GM18907 (cell line): ENCODE measurements around the gene AKNA.

Source experiments
- ATAC-seq: cut with Tn5 transposase; IDR thresholded peaks from one replicate; pipeline ENCODE4 v1.9.1; 2021; ENCODE audit warnings: mild to moderate bottlenecking, moderate library complexity; ENCODE audit not compliant: unreplicated experiment

Gene AKNA

DNA sequence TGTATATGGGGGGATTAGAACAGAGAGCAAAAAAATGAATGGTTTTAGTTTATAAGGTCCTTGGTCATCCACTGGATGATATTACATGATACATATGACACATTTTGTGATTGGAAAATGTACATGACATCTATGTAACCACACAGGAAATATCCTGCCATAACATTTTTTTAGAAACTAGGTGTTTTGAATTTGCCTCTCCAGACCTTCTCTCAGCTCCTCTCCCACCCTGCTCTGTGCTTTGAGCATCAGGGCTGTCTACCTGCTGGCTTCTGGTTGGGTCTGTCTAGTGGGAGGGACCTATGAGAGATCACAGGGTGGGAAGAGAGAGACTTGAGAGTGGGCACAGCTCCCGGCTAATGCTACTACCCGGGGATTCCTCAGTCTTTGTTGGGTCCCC is 24.4 kb downstream of the AKNA start:
- no peak for ATAC-seq

DNA sequence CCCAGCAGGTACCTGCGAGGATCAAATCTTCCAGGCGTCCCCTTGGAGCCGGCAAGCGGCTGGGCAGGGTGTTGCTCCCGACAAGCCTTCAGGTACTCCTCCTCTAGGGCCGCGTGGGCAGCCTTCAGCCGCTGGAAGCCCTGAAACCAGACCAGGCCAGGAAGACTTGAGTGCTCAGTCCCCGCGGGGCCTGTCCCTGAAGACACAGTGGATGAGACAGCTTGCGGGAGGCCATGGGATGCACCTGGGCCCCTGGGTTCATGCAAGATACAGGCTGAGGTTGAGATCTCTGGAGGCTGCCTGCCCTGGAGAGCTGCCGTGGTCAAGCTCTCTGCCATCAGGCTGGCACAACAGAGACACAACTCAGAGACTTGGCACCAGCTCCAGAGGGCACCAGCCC is 25.4 kb downstream of the AKNA start:
- ATAC-seq: no peak

DNA sequence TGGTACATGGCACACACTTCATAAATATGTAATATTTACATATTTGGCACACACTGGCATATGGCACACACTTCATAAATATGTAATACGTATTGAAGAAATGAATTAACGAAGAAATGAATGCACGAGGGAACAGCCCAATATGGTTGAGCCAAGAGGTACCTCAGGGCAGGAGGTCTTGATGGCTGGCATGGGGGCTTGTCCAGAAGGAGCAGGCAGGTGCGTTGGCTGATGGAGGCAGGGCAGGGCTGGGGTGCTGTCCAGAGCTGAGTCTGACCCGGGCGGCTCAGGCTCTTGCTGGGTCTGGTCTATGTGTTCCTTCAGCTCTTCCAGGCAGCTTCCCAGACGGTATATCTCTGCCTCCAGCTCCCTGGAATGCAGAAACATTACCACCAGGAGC is 26.2 kb downstream of the AKNA start:
- ATAC-seq: no peak

DNA sequence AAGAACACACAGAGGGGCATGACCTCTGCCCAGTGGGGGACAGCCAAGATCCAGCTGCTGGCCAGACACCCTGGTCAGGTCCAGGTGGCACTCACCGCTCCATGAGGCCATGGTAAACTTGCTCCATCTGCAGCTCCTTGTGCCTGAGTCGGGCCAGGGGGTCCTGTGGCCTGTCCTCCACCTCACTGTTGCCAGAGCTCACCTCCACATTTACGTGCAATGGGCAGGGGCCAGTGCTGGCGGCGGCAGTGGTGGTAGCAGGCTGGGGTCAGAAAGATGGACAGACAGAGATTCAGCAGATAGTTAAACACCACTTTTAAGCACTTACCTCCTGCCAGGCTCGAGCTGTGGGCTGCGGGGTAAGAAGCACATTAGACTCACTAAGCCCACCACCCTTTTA is 28.0 kb downstream of the AKNA start:
- ATAC-seq: no peak

DNA sequence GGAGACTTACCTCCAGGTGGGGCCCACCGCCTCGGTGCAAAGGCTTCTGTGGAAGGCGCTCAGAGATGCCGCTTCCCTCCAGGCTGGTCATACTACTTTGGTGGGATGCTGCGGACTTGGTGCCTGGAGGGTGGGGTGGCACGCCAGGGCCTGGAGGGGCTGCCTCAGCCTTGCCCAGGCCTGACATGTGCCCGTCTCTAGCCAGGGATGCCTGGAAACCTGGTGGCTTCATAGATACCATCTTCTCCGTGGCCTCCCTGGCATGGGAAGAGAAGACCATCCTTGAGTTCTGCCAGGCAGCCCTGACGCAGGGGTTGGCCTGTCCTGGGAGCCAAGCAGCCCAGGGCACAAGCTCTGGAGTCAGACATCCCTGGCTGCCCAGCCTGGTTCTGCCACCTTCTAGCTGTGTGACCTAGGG is 29.9 kb downstream of the AKNA start:
- no peak for ATAC-seq

DNA sequence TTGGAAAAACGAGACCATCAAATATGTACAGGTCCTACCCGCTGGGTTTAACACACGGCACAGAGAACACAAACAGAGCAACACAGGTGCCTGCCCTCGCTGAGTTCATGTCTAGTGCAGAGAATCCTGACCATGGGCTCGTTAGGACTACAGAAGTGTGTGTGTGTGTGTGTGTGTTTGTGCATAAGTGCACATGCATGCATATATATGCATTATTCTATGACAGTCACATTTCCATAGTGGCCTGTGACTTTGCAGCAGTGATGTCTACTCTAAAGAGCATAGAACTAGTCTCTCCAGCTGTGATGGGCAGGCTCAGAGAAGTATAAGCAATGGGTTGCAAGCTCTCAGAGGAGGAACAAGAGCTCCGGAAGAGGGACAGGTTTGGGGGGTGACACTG is 30.4 kb downstream of the AKNA start:
- no peak for ATAC-seq

DNA sequence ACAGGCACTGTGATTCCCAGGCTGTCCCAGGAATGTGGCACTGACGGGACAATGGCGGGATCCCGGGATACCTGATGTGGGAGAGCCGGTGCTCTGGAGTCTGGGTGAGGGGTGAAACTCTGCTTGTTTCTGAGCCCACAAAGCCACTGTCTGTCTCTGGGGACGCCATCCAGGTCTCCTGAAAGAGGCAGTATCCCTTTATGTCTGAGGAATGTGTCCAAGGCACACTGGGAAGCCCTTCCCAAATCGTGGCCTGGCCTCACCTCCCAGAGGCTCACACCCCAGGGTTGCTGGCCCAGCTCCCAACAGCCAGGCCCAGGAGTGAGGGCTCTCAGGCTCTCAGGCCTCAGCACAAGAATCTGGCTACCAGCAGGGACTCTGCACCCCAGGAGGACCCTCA is 31.0 kb downstream of the AKNA start:
- no peak for ATAC-seq

DNA sequence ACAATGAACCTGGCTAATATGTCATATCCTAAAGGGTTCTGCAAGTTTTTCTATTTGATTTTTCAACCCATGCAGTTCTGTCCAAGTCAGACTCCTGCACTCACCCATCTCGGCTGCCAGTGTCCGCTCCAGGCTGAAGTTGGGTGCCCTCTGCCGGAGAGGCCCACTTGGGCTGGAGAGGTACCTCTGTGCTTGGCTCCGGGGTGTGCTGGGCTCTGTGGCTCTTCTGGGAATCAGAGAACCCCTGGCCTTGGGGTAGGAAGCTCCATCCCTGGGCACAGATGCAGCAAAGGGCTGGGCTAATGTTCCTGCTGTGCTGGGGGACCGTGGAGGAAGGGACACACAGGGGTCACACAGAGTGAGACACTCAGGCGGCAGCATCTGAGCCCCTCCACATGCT is 32.0 kb downstream of the AKNA start:
- ATAC-seq: no peak

DNA sequence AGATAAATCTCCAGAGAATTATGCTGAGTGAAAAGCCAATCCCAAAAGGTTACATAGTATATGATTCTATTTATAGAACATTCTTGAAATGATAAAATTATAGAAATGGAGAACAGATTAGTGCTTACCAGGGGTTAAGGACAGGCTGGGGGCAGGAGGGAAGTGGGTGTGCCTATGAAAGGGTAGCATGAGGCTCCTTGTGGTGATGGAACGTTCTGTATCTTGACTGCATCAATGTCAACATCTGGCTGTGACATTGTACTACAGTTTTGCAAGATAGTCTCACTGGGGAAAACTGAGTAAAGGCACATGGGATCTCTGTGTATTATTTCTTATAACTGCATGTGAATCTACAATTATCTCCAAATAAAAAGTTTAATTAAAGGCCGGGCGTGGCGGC is 35.9 kb downstream of the AKNA start:
- ATAC-seq: no peak

DNA sequence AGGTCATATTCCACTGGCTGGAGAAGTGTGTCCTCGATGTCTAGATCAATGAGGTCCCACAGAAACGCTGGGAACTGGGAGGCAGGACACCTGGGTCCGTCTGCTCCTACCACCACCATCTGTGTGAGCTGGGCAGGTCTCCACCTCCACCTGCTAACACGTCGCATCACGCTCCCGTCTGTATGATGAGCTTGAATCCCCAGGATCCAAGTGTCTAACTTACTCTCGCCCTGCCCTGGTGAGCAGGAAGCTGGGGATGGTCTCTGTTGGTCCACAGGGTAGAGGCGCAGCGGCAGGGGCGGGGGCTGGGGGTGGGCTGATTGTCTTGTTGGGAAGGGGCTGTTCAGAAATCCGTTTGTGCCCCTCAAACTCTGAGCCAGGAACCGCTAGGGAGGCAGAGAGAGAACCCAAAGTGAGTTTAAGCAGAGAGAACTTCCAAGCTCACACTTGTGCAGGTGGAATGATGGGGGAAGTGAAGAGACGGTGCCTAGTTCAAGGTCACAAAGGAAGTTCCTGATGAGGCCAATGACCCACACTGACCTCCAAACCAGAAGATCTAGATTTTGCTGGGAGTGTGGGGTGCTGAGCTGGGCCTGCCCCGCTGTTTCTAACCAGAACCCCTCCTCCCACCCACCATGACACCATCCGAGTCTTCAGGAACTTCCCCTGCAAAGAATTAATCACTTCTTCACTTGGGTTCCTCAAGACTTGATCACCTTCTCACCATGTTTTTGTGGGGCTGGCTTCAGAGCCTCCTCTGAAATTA is 37.0 kb downstream of the AKNA start:
- ATAC-seq: no peak

DNA sequence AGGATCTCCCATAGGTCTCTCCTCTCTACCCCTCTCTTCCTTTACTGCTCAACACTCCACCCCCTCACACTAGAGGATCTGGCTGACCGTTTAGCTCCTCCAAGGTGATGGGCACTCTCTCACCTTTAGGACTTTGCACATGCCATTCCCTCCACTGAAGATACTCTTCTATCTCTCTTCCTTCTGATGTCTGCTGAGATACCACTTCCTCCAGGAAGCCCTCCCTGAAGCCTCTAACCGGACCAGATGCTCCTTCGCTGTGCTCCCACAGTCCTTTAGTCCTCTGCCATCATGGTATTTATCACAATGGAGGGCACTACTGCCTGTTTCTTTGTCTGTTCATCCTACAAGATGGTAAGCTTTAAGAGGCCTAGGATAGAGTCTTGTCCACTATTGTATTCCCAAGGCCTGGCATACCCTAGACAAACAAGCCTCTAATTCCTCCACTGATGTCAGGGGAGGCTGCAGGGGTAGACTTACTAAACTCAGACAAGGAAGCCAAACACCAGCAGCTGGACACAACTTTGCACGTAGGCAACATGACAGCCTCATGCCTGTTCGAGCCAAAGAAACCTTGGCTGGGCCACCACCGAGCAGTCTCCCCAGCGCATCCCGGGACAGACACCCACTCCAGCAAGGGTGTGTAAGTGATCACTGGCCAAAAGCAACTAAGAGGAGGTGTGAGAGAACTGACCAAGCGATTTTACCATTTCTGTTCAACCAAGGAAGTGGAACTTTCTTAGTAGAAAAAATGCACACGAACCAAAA is 37.9 kb downstream of the AKNA start:
- ATAC-seq: no peak

DNA sequence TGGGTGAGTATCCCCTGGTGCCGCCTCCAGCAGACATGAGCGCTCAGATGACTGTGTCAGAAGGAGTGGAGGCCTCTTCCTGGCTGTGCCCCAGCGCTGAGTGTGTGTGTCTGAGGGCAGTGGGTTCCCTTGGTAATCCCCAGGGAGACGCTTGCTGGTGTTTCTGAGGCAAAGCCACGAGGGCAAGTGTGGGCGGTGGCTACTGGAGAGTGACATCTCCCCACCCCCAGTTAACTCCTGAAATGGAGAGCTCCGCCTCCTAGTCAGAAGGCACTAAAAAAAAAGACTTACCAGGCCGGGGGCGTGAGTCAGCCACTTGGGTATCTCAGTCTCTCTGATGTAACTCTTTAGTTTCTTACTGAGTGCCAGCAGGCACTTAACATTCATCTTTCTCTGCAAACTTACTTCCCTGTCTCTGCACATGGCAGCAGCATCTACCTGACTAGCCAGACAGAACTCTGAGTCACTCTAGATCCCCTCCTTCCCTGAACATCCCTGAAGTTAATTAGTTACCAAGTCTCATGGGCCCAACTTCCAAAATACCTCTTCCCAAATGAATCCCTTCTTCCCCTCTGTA is 38.8 kb downstream of the AKNA start:
- ATAC-seq: peak; percentile 94

DNA sequence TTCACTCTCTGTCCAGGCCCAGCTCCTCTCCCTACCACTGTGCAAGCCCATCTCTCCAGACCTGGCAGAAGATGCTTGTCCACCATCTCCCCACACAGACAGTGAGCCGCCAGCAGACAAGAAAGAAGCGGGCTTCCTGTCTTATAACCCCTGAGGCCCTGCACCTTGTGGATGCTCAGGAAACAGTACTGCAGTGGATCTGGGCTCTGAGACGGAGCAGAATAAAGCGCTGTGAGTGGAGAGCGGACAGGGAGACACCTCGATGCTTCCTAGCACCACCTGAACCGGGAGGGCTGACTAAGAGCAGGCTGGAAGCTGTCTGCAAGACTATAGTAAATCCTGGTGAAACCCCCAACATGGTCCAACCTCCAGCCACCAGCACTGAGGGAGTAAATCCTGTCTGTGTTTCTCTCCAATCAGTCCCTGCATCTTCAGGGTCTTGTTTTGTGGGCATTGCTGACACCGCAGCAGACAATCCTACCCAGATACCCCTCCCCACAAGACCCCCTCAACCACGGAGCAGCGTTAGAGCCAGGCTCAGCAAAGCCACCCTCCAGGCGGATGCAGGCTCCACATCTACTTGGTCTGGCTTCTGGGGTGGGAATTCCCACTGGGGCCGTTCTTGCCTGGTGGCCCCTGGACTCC is 39.4 kb downstream of the AKNA start:
- no peak for ATAC-seq

DNA sequence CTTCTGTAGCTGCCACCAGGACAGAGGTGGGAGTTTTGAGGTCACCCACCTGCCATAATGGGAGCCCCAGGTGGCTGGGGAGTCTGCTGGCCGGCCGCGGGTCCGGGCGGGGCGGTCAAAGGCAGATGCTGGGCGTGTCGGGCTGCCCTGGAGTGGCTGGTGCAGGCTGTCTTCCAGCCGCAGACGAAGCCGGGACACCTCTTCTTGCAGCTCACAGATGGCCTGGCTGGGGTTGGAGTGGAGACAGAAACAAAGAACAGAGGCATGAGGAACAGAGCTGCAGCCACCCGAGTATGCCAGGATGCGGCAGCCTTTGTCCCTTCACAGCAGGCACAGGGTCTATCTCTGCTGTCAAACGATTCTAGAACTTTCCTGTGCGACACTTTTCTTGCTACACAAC is 40.1 kb downstream of the AKNA start:
- ATAC-seq: no peak

DNA sequence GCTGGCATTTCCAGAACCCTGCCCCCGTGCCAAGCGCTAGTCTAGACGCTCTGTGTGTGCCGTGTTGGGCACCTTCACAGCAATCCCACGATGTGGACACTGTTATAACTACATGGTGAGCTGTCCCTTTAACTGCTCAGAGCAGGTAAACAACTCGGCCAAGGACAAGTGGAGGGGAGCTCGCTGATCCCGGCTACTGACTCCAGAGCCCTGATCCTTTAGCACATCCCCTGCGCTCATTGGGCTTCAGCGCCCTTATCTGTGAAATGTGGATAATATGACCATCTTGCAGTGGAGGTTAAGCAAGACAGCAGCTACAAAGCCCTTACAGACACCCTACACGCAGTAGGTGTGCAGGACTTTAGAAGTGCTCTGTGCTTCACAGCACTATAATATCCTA is 41.6 kb downstream of the AKNA start:
- no peak for ATAC-seq

DNA sequence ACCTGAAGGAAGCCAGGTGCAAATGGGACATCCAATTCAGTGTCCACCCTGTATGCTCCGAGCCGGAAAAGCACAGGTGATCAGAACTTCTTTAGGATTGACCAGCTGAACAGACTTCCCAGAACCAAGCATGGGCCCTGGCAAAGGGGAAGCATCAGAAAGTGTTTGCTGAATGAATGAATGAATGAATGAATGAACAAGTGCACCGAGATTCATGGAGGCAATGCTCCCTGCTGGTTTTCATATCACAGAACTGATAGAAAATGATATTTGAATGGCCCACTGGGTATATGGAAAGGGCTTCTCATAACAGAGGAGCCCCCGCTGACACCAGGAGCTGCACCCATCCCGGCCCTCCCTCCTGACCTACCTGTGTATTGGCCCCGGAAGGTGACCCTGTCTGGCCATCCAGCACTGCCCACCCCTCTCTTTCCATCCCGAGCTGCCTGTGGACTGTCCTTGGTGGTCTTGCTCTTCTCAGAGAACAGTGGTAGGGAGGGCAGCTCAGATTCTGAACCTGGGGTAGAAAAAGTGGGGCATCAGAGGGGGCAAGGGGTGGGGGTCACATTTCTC is 42.2 kb downstream of the AKNA start:
- no peak for ATAC-seq

DNA sequence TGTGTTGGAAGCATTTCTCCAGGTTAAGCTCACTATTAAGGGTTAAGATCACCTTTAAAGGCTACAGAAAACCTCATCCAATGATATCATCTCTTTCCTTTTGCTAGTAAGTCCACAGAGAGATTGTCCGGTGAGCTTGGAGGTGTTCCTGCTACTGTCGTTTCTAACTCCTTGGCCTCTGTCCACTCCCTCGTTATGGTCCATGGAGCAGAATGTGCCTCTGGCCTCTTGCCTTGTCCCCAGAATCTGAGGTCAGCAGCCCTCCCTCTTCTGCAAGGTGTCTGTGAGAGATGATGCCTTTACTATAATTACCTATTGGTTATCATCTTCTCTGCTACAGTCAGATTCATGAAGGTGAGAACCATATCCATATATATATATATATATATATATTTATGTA is 43.1 kb downstream of the AKNA start:
- ATAC-seq: no peak

DNA sequence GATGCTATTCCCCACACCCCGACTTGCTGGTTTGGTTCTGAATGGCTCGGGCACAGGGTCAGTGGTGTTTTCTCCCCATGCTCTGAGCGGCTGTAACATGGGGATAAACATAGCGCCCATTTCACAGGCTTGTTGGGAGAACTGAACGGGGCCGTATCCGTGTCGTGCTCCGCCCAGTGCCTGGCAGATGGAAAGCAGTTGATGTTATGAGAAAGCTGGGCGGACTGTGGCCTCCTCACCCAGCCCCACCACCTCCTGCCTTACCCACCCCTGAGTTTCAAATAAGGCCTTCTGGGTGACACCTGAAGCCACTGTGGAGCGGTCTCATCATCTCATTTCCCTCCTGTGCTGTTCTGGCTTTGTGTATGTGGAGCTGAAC is 43.6 kb downstream of the AKNA start:
- ATAC-seq: no peak

DNA sequence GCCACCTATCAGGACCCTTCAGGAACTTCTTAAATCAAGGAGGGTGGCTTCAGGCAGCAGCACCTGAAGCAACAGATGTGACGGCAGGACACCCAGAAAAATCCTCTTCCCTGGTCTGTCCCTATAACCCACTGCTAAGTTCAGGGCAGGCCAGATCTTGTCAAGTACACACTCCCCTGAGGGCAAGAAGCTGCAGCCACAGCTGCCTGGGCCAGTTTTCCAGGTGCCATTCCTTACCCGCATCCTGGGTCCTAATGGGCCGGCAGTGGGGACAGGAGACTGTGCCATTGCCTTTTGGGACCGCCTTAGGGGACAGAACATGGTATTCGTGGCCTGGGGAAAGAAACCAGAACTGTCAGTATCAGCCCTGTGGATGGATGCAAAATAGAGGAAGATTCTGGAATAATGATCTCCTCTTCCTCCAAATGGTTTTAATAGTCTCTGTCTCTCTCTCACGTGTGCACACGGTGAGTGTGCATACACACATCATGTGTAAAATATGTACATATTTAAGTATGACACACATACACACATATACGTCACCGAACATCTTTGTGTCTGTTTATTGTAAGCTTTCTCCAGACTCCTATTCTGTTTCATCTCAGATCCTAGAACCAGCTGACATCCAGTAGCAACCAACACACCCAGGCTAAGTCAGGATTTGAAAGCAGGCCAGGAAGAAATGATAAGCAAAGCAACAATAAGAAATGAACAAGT is 44.2 kb downstream of the AKNA start:
- ATAC-seq: no peak

DNA sequence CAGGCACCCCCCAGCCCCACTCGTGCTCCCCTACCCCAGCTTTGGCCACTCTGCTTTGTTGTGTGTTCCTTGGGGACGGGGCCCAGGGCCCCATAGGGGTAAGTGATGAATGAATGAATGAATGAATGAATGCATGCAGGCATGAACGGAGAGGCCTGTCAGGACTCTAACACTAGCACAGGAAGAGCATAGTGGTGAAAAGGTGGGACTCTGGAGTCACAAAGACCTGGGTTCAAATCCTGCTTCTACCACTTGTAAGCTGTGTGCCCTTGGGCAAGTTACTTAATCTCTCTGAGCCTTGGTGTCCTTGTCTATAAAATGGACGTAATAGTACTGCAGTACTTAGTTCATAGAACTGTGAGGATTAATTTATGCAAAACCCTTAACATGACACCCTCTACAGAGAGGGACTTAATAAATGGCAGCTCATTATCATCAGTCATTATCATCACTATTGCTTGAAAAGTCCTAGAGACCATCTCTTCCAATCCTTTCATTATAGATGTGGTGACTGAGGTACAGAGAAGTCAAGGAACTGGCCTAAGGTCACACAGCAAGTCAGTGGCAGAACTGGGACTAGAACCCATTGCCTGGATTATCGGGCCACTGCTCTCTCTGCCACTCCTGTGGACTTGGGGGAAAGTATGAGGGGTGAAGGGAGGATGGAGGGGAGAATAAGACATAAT is 44.9 kb downstream of the AKNA start:
- ATAC-seq: no peak
